Retinal pigment epithelial cell (primary cell): ENCODE results near the gene NT5C2.

Source experiments
- DNase-seq: peaks from one replicate; pipeline ENCODE4 v3.0.0-alpha.2; 2010; ENCODE audit warnings: low read depth
- H3K4me3 ChIP-seq: 2 replicates; pipeline ENCODE4 v1.5.1; 2011; ENCODE audit warnings: mild to moderate bottlenecking, low read length, control low read depth, moderate library complexity
- CTCF ChIP-seq: conservative IDR thresholded peaks from 2 replicates; pipeline ENCODE4 v1.5.1; 2011; ENCODE audit warnings: low read depth, low read length, control low read depth, inconsistent platforms

Gene NT5C2

GRCh38 chr10:103111918-103112877 is 80.9 kb downstream of the NT5C2 start:
- TF ChIP-seq CTCF, result no peak
- H3K4me3 ChIP-seq, result no peak overlapping the region
- DNase-seq, result no peak

GRCh38 chr10:103111031-103111917 is 81.8 kb downstream of the NT5C2 start:
- no peak overlapping the region for H3K4me3 ChIP-seq
- DNase-seq, result no peak
- TF ChIP-seq CTCF, result no peak

GRCh38 chr10:103110407-103110806 is 82.7 kb downstream of the NT5C2 start:
- H3K4me3 ChIP-seq, result no peak overlapping the region
- no peak for DNase-seq
- no peak for TF ChIP-seq CTCF

- no peak for TF ChIP-seq CTCF
- DNase-seq, result no peak
- no peak overlapping the region for H3K4me3 ChIP-seq
These were observed 83.3 kb downstream of the NT5C2 start for GRCh38 chr10:103109821-103110220.

GRCh38 chr10:103106539-103106938 is 86.5 kb downstream of the NT5C2 start:
- H3K4me3 ChIP-seq, result no peak overlapping the region
- DNase-seq, result no peak
- TF ChIP-seq CTCF, result no peak

GRCh38 chr10:103105462-103105861 is 87.6 kb downstream of the NT5C2 start:
- no peak overlapping the region for H3K4me3 ChIP-seq
- no peak for TF ChIP-seq CTCF
- DNase-seq, result no peak

- no peak for DNase-seq
These were observed 88.4 kb downstream of the NT5C2 start for GRCh38 chr10:103104721-103105120.

More at GRCh38 chr10:103104721-103105120, 88.4 kb downstream of the NT5C2 start:
- TF ChIP-seq CTCF, result no peak
- H3K4me3 ChIP-seq, result no peak overlapping the region
